NCI-H128 (cell line): ENCODE data around the gene CD59.

ENCODE experiments used
- DNase-seq: peaks from one replicate; lab custom pipeline; 2025; ENCODE audit not compliant: unreplicated experiment; lab: John Stamatoyannopoulos, UW

The CD59 gene, protein sequence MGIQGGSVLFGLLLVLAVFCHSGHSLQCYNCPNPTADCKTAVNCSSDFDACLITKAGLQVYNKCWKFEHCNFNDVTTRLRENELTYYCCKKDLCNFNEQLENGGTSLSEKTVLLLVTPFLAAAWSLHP

DNA sequence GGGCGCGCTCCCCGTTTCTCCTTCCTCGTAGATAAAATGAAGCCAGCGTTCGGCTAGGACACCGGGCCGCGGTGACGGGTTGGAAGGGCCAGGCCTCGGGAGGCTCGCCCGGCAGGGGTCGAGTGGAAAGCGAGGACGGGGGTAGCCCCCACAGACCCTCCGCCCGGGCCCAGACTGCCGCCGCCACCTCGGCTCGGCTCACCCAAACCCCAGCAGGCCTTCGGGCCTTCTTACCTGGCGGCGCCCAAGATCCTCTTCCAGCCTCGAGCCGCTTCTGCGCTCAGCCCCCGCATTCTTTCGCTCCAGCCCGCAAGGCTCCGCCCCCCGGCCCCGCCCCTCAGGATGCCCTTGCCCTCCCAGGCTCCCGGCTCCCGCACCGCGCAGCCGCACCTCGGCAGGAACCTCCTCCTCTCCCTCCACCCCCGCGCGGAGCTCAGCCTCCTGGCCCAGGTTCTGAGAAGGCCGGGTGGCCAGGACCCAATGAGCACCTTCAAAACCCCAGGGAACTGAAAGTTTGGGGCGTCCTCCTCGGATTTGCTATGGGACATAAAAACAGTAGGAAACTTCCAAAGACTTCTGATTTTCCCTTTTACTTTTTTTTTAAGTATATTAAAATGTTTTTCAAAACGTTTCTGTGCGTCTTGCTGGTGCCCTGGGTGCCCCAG, at the start of gene CD59:
Gene CD59 (minus strand): TSS at position 276 of the 665 bp plus-strand sequence. CDS start 13,978 bp downstream, outside the sequence.
- DNase-seq, result peak; percentile 77

DNA sequence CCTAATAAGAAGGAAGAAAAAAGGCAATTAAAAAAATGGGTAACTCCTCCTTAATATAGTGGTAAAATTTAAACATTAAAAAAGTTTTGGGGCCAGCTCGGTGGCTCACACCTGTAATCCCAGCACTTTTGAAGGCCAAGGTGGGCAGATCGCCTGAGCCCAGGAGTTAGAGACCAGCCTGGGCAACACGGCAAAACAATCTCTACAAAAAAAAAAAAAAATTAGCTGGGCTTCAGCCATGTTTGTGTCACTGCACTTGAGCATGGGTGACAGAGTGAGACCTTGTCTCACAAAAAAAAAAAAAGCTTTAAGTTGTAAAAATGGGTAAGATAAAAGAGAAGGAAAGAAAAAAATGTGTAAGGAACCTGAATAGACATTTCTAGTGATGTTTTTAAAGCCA, 49.4 kb upstream of the CD59 start:
- no peak for DNase-seq

DNA sequence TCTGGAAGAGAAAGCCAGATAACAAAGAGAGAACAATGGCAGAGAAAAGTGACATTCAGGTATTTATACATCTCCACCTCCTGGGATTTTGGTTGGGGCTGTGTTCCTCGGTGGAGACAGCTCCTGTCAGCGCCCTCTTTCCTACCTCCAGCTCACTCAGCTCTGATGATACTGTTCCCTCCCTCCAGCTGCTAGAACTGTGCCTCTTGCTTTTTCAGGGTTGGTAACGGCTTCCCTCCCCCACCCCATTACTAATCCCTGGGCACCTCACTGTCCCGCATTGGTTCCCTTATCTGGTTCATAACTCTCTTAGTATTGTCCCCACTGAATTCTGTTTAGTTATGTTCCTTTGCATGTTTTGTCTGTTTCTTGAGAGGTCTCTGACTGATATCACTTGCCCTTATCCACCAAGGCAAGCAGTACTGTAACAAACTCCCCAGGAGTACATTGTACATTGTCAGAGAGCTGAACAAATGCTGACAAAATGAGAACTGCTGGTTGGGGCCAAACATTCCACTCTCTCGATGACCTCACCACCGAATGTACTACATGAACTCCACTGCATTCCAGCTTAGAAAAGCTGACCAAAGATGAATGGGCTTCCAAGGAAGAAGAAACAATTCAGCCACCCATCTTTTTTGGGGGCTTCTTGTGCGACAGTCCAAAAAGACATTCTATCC, 43.8 kb upstream of the CD59 start:
- DNase-seq, result no peak

DNA sequence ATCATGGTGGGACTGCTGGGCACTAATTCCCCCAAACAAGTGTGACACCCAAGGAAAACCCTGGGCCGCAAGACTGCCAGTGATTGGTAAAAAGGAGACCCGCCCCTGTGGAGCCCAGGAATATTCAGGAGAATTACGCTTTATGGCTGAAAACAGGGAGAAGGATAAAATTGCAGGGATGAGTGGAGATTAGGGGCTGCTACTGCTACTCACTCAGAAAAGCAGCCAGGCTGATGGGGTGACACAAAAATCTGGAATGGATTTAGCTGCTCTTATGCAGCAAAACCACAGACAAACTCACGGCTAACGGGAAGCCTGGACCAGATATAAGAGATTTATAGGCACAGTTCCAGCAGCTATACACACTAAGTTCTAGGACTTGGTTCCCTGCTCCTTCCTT, 42.5 kb upstream of the CD59 start:
- DNase-seq, result no peak

DNA sequence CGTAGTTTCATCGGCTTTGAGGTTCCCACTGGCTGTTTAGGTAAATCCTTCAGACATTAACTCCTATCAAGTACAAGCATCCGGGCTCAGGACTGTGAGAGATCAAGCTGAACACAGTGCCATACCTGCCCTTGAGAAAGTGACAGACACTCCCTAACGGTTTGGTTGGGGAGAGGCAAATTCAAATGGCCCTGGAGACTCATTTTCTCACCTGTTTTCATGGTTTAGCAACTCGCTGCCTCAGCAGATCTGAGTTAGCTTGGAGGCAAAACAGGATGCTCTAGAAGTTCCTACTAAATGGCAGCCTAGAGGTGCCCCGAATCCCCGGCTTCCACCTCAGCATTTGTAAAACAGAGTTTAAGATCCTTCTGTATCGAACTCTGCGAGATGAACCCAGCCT, 41.7 kb upstream of the CD59 start:
- no peak for DNase-seq

DNA sequence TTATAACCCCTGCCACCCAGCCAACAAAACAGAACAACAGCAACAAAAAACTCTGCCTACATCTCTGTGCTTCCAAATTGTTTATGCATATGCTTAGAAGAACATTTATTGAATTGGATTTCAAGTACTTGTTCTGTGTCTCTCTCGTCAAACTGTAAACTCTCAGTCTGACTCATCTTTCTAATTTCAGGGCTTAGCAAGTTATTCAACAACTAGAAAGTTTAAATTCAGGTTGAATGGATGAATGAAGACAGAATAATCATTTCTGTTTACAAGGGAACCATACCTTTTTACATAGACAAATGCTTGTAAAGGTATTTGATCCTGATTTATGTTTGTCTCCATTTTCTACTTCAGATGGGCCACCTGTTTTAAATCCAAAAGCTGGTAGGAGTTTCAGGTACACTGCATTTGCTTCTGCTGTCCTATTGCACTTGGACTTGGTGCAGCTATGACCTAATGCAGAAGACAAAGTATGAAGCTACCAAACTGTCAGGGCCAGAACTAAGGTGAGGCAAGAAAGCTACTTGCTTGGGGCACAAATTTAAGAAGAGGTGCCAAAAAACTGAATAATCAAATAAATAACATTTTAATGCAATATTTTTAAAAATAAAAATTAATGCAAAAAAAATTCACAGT, 39.7 kb upstream of the CD59 start:
- no peak for DNase-seq

DNA sequence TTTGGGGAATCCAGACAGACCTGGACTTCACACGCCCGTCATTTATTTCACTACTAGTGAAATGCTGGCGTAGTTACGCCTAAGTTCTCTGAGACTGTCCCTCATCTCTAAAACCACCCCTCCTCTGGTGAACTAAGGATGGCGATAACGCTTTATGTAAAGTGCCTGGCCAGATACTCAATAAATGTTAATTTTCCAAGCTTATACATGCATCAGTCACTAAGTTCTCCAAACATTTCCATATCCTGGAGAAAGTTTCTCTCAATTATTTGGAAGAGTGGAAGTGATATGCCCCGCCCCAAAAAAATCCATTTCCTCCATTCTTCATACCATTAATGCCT, 39.2 kb upstream of the CD59 start:
- no peak for DNase-seq

DNA sequence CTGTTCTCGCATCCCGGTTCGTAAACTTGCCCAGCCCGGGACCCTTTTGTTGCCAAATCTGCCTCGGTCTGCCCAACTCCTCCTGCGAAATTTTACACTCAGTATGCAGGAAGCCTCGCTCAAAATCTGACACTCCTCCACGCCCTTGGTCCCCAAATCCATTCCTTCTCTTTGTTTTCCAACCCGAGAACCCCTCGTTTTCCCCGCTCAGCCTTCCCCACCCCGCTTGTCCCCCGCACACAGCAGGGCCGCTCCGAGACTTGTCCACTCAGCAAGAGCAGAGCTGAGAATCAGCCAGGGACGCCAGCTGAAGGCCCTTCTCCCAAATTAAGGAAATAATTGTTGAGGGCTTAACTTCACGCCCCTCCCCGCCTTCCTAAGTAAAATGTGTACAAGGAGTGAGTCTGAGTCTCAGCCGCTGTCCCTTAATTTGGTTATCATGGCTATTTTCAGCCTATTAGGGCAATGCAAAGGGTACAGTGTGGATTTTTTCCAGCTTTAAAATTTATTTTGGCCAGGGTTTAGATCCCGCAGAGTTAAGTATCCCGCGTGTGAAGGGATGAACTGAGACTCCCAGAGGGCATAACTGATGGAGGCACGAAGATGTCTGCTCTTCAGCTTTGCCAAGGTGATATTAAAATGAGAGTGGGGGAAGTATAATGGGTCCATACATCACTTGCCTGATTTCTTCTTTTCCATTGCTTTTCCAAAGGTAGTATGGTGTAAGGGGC, 38.7 kb upstream of the CD59 start:
- no peak for DNase-seq

DNA sequence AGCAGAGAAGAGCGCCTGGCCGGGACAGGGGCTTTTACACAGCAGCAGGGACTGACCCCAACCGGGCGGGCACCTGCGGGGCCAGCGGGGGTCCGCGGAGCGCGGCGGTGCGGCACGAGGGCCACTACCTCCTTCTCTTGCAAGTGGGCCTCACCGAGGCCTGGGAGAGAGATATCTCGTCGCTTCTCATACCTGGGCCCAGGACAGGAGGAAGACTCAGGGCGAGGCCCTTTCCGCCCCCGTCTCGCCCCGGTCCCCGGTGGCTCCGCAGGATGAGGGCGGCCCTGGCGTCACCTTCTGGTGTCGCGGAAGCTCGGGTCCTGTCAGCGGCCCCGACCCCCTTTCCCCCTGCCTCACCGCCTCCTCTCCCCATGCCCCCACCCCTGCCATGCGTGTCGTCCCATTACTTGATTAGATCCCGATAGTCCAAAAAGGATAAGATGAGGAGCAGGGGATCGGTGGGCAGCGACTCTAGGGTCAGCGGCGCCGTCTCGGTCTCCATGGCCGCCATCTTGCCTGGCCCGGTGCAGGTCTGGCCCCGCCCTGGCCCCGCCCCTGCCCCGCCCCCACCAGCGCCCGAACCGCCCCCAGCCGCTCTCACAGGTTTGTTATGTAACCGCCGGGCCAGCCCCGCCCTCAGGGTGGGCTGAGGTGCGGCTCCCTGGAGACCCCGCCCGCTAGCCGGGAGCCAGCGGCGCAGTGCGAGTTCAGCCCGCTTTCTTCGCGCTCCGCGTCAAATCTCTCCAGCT, 37.9 kb upstream of the CD59 start, which contains the start of gene FBXO3:
Gene FBXO3 (minus strand): TSS at position 534 of the 749 bp plus-strand sequence. CDS start 23 bp downstream, at position 511.
- peak; percentile 69 for DNase-seq

DNA sequence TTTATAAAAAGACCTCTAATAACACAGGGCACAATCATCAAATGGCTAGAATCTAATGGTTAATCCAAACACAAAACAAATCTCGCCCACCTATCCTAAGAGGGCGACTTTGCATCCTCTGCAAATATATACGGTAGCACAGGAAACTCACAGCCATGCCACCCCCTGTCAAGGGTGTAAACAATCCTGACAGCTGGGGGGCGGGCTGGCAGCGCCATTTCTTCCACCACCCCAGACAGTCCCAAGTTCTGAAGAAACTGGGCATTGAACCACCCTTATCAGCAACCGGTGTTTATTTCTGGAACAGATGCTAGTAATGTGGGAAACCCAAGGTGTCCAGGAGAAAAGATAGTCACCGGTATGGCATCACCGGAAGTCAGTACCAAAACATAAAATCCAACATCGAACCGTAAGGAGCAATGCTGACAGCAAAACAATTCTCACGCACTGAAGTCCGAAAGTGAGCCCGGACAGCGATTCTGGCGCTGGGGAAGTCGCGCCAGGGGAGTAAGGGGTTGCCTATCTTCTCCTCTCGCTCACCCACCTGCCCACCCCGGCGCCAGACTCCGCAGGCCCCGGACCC, 37.3 kb upstream of the CD59 start:
- DNase-seq, result no peak

DNA sequence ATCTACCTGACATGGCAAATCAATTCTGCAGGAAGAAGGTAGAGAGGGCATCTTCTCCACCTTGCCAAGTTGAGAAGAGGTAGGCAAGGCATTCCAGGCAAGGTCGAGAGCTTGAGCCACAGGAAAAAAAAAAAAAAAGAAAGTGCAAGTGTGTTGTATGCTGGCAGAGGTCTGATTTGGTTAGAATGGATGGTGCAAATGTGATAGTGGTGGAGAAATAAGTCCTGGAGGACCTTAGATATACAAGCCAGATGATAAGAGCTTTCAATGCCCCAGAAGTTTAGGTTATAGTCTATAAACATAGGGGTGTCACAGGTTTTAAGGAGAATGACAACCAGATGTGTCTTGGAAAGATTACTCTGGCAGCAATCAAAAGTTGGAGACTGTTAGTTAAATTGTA, 36.6 kb upstream of the CD59 start:
- DNase-seq, result no peak

DNA sequence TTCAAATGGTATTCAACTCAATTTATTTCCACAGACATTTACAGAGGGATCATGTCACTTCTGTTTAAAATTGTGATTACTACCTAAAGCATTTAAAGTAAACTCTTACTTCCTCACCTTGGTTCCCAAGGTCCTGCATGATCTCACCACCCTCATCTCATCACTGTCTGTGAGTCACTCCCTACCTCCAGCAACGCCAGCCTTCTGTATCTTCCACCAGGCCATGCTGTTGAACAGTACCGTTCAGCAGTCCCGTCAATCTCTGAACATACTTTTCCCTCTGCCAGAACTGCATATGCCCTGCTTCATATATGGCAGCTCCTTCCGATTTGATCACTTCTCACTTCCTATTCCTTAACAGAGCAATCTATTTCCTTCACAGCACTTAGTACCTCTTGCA, 36.1 kb upstream of the CD59 start:
- no peak for DNase-seq

DNA sequence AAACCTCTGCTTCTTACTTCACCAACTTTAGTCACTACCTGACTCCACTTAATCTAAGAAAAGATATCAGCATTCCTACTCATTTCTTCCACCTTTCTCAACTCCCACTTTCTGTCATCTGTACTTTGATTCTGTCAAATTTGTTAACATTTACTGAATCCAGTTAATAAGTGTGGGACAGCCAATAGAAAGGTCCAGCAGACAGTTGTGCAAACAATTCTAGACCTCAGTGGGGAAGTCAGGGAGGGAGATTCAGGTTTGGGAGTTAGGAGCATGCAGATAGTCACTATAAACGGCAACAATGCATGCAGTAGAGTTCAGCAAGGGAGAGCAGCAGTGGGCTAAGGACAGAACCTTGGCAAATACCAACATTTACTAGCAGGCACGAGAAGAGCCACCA, 34.0 kb upstream of the CD59 start:
- no peak for DNase-seq

DNA sequence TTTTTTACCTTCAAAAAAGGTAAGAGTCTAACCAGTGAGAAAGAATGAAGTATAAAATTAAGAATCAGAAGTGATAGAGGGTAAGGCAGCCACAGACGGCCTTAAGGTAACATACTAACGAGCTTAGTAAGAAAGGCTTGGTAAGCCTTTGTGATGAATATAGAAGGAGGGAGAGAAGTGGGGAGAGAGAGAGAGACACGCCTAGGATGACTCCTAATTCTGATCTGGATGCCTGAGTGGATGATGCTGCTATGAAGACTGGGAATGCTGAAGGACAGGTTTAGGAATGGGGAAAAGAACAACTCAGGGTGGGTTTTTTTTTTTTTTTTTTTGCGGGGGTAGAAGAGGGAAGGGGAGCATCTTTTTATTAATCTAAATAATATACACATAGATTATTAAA, 33.3 kb upstream of the CD59 start:
- no peak for DNase-seq

DNA sequence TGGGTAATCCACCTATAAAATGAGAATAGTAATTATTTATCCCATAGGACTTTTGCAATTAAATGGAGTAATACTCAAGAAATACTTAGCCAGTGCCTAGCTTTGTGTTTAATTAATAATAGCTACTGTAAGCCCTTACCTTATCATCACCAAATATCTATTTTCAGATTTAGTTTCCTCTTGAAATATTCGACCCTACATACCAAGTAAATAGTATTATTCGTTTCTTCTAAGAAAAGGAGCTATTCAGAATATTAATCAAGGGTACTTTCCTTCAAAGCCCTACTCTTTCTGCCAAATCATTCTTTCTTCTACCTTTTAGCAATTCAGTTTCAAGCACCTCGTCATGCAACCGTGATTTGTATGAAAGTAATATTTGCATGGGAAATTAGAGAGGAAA, 31.4 kb upstream of the CD59 start:
- no peak for DNase-seq

DNA sequence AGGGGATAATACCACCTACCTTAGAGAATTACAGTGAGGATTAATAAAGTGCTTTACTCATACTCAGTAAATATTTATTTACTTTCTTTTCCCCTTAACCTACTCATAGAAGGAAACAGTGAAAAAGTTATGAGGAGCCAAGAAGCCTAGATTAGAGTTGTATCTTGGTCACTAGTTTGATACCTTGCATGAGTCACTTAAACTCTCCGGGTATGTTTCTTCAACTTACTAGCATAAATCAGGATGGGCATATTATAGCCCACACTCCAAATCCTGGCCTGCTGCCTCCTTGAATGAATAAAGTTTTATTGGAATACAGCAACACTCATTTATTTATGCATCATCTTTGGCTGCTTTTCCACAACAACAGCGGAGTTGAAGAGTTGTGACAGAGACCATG, 29.9 kb upstream of the CD59 start:
- no peak for DNase-seq

DNA sequence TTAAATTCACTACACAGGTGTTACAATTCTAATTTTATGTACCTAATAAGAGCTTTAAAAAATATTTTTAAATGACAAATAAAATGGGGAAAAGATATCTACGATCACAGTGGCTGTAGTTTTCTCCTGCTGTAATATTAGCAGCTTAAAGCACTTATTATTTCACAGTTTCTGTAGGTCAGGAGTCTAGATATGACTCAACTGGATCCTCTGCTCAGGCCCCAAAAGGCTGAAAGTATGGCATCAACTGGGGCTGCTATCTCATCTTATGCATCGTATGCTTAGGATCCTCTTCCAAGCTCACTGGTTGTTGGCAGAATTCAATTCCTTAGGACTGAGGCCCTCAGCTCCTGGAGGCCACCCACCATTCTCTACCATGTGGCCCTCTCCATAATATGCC, 25.2 kb upstream of the CD59 start:
- no peak for DNase-seq

DNA sequence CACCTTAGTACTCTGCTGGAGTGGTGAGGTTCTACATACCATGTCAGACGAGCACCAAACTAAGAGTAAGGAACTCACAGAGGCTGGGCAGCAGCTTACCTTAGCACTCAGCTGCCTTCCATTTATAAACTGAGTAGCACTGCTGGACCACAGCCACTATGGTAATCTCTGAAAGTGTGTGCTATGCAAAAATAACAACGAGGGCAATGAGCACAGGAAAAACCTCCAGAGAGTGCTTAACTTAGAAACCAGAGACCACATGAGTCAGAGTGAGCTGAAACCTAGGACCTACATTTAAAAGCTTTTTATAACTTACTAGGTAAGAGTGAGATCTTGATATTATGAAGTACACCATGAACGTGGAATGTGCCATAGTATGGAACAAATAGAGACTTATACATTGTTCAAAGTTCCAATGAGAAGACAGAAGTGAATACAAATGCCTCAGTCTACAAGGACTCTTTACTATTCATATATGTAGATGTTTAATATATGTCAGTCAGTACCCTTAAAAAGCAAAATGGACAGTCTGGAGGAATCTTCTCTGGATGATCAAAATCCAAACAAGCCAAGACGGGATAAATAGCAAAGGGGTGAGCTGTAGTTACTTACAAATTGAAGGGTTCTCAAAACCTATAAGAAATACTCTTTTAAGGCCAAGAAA, 17.2 kb upstream of the CD59 start:
- DNase-seq, result no peak

DNA sequence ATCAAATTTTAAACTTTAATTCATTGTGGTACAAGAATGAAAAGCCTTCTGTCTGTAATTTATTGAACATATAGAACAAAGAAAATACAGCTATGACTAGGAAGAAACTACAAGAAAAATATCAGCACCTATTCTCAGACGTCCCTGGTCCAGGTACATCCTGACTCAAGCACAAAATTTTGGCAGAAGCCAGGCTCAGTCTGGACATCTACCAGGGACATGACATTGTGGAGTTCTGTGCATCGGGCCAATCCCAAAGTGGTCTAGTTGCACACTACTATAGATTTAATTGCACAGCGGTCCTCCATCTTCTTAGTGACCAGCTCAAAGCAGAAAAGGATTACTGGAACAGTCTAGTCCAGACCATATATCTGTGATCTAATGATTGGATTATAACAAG, 15.7 kb upstream of the CD59 start:
- DNase-seq, result no peak

DNA sequence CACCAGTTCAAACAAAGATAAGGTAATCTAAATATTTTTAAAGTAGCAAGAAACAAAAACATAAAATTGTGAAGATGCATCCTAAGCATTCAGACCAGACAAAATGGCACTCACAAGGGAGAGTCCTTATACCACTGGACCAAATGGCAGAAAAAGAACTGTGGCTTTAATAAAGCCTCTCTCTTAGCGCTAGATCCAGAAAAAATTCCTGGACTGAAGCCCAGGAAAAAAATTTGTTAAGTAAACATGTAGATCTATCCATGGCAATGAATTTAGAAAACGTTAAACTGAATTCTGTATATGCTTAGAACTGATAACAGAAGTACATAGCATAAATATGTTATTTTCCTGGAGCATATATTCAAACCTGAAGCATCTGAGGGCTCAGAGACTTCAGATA, 11.8 kb upstream of the CD59 start:
- DNase-seq, result no peak
